Amygdala (tissue), 56 donors: Measurements from ENCODE around the gene STT3A.
A peak's percentile ranks its signal among the peaks of the same experiment; 100 is the strongest.
"Not testable (repeated sequence)": the region's sequence is repeated elsewhere in the genome, so short reads cannot be mapped to it uniquely, and the experiment has no call there.

Experiments used
- DNase-seq, 56 donors: peaks; one replicate each; lab custom pipeline; 2025; lab: John Stamatoyannopoulos, UW

STT3A gene

DNA sequence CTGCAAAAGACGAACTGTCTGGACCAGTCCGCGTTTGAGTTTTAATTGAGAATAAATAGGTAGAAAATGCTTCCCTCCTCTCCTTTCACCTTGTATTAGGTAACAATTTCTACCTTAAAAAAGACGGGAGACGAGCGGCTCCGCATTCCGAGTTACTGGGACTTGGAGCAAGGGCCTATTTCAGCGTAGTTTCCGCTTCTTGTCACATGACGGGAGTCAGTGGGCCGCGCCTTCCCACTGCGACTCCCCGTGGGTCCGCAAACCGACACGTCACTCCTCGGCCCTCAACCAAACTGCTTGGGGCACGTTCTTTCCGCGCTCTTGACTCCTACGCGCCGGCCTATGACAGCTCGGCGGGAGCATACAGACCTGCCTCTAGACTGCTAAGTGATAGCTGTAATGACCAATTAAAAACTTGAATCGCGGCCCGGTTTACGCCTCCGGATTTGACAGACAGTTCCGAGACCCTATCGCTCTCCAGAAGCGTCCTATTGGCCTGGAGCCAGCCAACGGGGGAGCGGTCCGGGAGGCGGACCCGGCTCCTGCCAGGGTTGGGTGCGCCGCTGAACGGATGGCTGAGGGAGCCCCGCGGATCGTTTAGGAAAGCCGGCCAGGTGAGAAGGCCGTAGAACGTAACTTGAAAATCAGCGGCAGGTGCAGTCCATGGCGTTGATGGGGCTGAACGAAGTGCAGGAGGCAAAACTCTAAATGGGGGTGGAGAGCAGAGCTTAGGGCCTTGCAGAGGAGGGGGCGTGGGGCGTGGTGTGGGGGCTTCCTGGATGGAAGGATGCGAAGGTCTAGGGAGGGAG, at the start of gene STT3A:
Gene STT3A (plus strand): TSS at position 548 of the 809 bp plus-strand sequence. CDS start 3,064 bp downstream, outside the sequence.
- DNase-seq, result peak; percentile 72 to 100 (median 99)

DNA sequence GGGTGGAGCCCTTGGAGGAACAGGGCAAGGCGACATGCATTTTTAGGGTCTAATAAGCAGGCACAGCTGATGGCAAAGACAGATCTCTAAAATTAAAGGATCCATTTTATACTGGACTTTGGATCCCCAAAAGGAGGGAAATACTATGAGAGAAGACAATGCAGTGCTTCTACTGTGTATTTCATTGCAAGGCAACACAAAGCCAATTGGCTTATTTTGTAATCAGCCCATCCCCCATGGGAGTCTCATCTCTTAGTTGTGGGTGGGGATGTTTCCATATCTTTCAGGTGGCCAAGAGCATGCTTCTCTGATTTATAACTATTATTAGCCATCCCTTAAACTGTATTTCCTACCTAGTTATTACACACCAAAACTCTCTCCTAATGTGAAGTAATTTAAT, 41.9 kb upstream of the STT3A start:
- DNase-seq, result no peak

DNA sequence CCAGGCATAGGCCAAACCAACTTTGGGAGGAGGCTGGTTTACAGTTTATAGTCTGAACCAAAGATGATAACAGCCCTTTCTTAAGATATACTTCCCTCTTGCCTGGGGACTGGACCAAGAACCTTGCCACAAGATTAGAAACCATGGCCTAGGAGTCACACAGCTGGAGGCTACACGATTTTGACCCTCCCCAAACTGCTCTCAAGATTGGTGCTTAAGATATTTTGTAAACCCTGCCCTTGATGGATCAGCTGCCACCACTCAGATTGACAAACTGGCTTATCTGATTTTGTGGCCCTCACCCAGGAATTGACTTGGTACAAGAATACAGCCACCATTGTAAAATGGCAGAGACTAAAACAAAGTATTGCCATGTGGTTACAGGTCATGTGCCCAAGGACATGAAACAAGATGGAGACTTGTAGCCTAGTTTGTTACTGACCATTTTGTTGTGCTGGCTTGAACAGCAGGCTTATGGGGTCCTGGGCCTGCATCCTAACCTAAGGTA, 40.8 kb upstream of the STT3A start:
- DNase-seq, result no peak

DNA sequence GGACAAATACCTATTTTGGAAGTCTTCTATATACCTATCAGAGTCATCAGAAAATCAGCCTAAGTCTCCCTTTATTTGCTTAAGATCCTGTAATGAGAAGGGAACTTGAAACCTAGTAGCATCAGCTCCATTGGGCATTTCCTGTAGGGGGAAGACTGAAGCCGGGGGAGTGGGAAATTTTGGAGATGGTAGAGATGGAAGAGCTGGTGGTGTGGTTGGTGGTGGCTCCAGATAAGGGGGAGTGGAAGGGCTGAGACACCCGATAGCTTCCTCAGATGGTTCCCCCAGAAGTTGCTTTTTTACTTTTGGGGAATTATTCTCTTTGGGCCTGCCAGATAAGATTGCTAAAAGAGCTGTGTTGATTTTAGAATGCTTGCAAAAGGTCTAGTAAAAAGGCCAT, 39.7 kb upstream of the STT3A start:
- no peak for DNase-seq

DNA sequence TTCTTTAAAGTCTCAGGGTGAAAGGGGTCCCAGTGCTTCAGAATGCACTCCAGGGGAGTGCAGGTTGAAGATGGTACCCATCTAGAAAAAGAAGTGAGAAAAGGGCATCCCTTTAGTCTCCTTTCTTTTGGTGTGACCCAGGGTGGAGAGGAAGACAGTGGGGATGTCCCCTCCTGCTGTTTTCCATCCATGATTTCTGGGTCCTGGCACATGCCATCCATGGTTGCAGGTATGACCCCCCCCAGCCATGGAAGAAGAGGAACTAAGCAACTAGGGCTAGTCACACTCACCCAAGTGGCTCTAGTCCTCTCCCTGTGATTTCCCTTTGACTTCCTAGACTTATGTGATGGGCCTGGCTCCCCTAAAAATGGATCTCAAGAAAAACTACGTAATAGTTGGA, 39.3 kb upstream of the STT3A start:
- DNase-seq, result no peak

DNA sequence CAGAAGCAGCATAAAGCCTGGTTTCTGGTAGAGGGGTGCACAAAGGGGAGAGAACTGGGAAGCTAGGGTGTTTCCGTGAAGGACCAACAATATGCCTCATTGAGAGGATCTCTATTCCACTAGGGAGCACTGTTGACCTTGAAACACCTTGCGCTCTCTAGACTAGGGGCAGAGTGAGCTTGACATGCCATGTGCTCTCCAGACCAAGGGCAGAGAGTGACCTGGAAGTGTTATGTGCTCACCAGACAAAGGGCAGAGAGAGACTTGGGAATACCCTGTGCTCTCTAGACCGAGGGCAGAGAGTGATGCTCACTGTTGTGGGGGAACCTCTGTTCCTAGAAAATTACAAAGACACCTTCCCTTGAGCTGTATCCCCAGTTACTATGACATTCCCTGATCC, 38.6 kb upstream of the STT3A start:
- DNase-seq, result no peak

DNA sequence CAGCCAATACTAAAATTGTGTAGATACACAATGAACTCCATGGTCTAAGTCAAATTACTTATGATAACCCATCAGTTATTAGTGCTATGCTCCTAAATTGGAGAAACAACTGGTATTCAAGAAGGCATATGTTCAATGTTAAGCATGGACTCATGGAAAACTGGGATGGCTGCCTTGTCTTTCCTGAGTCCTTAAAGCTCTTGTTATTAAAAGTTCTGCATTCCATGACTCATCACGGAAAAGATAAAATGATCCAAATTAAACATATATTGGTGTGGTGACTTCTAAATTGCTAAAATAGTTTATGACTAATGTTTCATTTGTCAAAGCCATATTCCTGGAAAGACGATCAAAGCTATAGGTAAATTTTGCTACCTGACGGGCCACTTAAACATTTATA, 32.8 kb upstream of the STT3A start:
- no peak for DNase-seq

DNA sequence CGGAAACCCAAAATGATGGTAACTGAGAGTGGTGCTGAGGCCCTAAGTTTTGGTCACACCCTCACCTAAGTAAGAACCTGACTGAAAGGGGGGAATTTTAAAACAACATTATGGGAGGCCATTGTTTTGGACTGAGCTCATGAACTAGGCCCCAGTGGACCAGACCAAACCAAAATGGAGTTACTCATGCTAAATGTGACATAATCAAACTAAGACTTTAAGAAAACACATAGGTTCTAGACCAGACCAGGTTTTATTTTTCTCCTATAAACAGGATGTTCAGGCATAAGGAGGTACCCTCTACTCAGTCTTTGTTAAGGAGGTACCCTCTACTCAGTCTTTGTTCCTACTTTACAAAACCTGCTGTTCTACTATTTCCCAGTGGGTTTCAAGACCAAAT, 30.7 kb upstream of the STT3A start:
- no peak for DNase-seq

DNA sequence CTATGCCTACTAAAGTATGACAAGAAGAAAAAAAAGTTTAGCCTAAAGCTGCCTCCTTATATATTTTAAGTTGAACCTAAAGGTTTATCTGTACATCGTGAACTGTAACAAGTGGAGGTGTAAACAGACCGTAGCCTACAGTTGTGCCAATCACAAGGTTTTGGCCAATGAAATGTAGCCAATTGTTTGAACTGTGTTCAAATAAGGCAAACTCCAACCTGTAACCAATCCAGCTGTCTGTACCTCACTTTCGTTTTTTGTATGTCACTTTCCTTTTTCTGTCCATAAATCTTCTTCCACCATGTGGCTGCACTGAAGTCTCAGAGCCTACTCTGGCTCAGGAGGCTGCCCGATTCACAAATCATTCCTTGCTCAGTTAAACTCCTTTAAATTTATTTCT, 30.2 kb upstream of the STT3A start:
- DNase-seq, result no peak

DNA sequence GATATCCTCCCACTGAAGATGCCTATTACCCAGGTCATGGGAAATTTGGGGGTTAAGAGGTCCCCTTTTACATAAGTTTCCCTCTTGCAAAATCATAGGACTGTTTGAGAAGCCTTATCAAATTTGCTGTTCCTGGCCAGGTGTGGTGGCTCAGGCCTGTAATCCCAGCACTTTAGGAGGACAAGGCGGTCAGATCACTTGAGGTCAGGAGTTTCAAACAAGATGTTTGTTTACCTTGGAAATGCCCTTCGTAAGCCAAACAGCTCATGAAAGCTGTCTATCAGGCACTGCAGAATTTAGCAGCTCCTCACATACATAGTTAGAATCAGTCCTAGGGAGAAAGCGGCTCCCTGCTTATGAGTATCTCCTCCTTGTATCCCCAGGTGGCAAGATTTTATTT, 28.3 kb upstream of the STT3A start:
- DNase-seq, result no peak

DNA sequence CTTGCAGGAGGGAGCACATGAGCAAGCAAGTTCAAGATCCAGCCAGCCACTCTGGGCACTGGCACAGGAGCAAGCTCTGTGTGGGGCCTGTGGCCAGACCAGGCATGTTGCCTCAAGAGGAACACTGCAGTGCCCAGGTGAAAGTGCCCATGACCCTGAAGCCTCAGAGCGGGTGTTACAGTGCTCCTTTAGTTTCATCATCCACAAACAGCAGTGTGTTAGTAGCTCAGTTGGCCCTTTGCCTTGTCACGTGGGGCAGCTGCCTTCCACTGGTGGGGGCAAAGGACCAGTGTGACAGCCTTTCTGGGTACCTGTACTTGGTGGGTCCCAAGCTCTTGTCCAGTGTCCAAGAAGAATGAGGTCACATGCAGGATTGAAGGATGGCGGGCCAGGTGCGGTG, 26.4 kb upstream of the STT3A start:
- no peak for DNase-seq

DNA sequence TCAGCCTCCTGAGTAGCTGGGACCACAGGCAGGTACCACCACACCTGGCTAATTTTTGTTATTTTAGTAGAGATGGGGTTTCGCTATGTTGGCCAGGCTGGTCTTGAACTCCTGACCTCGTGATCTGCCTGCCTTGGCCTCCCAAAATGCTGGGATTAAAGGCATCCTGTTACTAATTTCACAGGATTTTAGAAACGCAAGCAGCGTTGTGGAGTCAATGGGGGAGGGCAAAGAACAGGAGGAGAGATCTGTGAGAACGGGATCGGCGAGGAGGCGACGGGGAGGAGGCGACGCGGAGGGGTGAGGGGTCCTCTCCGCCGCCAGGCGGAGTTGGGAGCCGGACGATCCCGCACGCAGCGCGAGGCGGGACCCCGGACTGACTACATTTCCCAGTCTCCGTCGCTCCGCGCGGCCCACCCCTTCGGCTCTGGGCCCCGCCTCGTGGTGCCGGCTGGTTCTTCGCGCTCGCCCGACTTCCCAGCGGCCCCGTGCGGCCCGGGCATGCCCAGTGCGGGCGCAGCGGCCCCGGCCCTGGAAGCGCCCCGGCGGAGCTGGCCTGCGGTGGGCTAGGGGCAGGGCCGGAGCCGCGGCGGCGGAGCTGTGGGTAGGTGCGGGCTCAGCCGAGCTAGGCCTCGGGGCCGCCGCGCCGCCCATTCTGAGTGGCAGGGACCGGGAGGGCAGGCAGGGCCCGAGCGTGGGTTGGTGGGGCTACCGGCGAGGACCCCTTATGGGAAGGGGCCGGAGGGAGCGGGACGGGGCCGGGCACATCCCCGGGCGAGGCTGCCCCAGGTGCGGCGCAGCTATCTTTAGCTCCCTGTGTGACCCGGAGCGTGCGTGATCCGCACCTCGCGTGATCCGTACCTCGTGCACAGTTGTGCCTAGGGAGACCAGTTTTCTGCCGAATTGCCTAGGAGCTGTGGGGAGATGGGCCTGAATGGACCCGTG, 23.4 kb upstream of the STT3A start, which contains the start of gene EI24:
Gene EI24 (plus strand): TSS at position 508 of the 945 bp plus-strand sequence. CDS start 3,051 bp downstream, outside the sequence.
- DNase-seq, result peak; percentile 39 to 94 (median 81)

DNA sequence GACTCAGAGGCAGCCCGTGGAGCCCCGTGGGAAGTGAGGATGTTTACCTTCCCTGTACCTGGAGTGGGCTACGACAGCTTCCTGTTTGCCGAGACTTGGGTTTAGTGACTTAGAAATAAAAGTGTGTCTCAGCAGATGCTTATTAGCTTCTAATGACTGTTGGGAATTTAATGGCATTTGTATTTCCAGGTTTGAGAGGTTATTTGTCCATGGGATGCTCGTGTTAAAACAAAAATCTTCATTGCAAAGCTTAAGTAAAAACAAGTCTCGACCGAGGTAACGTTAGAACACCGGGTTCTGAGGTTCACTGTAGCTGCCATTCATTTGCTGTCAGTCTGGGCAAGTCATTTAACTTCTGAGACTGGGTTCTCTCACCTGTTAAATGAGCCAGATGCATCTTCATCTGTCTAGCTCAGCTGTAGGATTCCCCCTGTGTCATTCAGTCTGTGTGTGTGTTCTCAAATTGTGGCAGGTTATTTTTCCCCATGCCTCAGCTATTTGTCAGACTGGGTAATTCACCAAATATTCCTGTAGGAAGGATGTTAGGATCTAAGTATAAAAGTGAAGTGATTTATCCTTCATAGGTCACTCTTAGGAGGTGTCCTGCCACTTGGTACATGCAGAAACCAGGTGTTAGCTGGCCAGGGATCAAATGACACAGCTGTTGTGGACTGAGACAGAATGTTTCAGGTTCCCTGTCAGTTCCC, 22.6 kb upstream of the STT3A start:
- no peak for DNase-seq

DNA sequence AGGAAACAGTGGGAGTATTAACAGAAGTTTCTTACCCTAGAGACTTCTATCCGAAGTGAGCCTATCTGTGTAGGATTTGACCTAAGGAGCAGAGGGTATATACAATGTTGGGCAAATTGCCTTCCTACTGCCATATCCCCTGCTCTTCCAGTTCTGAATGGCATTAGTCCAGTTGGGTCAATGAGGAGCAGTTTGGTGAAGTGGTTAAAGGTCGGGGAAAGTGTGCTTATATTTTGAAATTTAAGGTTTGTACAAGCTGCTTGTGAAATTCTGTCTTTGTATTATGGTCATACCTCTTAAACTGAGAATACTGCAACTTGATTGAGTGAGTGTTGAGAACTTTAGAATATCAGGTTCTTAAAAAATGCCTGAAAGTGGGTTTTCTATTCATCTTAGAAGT, 21.7 kb upstream of the STT3A start:
- no peak for DNase-seq

DNA sequence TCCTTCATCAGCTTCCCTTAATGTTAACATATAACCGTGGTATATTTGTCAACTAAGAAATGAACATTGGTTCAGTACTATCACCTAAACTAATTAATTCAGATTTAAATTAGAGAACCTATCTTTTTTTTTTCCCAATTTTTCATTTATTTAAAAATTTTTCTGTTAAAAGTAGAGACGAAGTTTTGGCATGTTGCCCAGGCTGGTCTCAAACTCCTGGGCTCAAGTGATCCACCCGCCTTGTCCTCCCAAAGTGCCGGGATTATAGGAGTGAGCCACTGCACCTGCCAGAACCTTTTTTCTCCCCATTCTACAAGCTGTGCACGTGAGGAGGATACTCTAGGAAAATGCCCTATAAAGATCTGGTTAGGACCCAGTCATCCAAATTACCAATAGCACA, 19.7 kb upstream of the STT3A start:
- no peak for DNase-seq

DNA sequence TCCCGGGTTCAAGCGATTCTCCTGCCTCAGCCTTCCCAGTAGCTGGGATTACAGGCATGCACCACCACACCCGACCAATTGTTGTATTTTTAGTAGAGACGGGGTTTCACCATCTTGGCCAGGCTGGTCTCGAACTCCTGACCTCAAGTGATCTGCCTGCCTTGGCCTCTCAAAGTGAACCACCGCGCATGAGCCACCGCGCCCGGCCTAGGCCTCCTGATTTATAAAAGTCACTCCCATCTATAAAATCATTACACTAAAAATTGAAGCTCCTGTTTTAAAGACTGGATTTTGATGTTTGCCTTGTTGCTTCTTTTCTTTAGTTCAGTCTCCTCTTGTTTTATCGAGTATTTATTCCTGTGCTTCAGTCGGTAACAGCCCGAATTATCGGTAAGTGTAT, 15.5 kb upstream of the STT3A start:
- DNase-seq, result not testable (repeated sequence)

DNA sequence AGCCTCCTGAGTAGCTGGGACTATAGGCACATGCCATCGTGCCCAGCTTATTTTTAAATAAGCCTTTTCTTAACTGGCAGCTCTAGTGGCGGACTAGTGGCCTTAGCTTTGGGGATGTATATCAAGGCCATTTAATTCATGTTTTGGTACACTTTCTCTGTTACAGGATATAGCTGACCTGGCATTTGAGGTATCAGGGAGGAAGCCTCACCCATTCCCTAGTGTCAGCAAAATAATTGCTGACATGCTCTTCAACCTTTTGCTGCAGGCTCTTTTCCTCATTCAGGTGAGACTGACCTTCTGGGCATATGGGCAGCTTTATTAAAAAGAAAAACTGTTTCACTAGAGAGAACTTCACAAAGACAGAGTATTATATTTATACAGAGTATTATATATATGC, 13.9 kb upstream of the STT3A start:
- DNase-seq, result no peak

DNA sequence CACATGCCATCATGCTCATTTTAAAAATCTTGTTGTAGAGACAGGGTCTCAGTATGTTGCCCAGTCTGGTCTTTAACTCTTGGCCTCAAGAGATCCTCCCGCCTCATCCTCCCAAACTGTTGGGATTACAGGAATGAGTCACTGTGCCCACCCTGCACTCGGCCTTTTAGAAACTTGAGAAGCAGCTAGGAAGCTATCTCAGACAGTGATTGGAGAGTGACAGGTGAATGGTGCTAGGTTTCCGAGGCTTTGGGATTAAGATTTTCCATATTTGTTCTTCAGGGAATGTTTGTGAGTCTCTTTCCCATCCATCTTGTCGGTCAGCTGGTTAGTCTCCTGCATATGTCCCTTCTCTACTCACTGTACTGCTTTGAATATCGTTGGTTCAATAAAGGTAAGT, 12.8 kb upstream of the STT3A start:
- DNase-seq, result no peak

DNA sequence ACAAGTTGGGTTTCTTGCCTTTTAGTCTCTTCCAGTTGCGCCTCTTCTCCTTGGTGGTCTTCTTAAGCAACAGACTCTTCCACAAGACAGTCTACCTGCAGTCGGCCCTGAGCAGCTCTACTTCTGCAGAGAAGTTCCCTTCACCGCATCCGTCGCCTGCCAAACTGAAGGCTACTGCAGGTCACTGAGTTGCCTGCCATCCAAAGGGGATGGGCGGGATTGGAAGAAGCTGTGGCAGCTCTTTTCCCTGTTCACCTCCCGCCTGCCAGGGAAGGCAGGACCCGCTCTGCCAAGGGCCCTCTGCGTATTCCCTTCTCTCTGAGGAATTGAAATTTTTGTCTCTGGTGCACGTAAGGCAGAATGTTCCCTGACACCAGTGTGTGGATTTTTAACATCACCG, 9.2 kb upstream of the STT3A start:
- peak in 22 of 56 donors; percentile 3 to 63 (median 16) for DNase-seq

DNA sequence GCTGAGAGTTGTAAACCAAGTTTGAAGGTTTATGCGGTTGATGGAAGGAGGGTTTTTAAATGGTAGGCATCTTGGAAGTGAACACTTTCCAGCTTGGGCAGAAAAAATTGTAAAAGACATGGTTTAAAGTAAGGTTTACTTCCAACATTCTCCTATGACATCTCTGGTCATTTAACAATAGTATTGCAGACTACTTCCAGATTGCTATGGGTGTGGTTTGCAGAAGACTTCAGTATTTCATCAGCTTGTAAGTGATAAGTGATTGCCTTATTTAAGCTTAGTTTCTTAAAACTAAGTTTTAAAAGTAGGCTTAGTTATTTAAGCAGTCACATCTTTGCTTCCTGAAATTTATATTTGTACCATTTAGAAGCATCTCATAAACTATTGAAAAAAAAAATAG, 7.2 kb upstream of the STT3A start:
- no peak for DNase-seq

DNA sequence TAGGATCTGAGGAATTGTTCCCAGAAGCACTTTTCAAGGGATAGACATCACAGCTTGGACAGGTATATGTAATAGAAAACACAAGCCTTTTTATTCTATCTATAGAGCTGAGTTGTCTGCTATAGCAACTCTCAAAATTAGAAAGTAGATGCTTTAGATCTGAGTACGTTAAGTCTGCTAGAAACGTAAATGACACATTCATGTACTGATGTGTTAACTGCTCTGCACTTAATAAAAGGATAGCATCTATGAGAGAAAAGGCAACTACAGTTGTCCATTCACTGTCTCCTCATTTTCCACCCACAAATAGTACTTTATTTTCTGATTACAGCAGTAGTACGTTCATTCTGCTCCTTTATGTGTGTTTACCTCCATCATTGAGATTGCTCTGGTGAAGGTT, 6.0 kb upstream of the STT3A start:
- DNase-seq, result no peak
